HG02678 (cell line): ENCODE measurements around the gene PHF23.

Experiments
- ATAC-seq: cut with Tn5 transposase; IDR thresholded peaks from one replicate; pipeline ENCODE4 v1.9.1; 2021; ENCODE audit warnings: mild to moderate bottlenecking, moderate library complexity; ENCODE audit not compliant: unreplicated experiment

The PHF23 gene

GRCh38 chr17:7238420-7239090 is 702 bp downstream of the PHF23 start:
- ATAC-seq, result no peak

GRCh38 chr17:7237761-7238419 is 1.4 kb downstream of the PHF23 start:
- ATAC-seq, result no peak

- no peak for ATAC-seq
Measured at GRCh38 chr17:7237266-7237760, 1.9 kb downstream of the PHF23 start.

- no peak for ATAC-seq
Measured at GRCh38 chr17:7236808-7237207, 2.4 kb downstream of the PHF23 start.

- ATAC-seq, result no peak
Measured at GRCh38 chr17:7235693-7236665, 3.3 kb downstream of the PHF23 start.

GRCh38 chr17:7234083-7234951 is 4.9 kb downstream of the PHF23 start, which contains the start of gene DVL2:
Gene DVL2 (minus strand): TSS chr17:7234517. CDS start chr17:7234262, 255 bp downstream.
- peak; percentile 65 for ATAC-seq

- no peak for ATAC-seq
Measured at GRCh38 chr17:7233701-7234082, 5.6 kb downstream of the PHF23 start.

- ATAC-seq, result no peak
Measured at GRCh38 chr17:7232114-7232513, 7.1 kb downstream of the PHF23 start.

- ATAC-seq, result no peak
Measured at GRCh38 chr17:7229504-7229903, 9.8 kb downstream of the PHF23 start.

GRCh38 chr17:7228920-7229319 is 10.3 kb downstream of the PHF23 start:
- no peak for ATAC-seq

GRCh38 chr17:7226721-7227710 is 12.2 kb downstream of the PHF23 start:
- no peak for ATAC-seq

- no peak for ATAC-seq
Measured at GRCh38 chr17:7225711-7226331, 13.4 kb downstream of the PHF23 start.

GRCh38 chr17:7224661-7225111 is 14.6 kb downstream of the PHF23 start:
- ATAC-seq, result no peak

GRCh38 chr17:7224110-7224509 is 15.1 kb downstream of the PHF23 start:
- ATAC-seq, result no peak

GRCh38 chr17:7223375-7223774 is 15.9 kb downstream of the PHF23 start:
- no peak for ATAC-seq

GRCh38 chr17:7222972-7223292 is 16.3 kb downstream of the PHF23 start:
- no peak for ATAC-seq

- no peak for ATAC-seq
Measured at GRCh38 chr17:7222093-7222971, 16.9 kb downstream of the PHF23 start.
